Body of pancreas (tissue), 4 donors: ENCODE results near the gene NGLY1. TPM values are rescaled to one million over a fixed set of nuclear protein-coding genes. Genes with fewer than 3 reads are reported as not detected.

ENCODE experiments used
- ATAC-seq: fragments of 150-250 bp; one replicate; pipeline ENCODE4 v1.9.1; 2016
- DNase-seq, 4 donors: peaks; one replicate each; pipeline ENCODE4 v3.0.0-alpha.2; 2019
- H3K27ac ChIP-seq, 4 donors: fragments of 200-600 bp; sonication (generic); 1 replicate in 3 of 4; 2 replicates in 1 of 4; pipeline versions ENCODE4 v1.5.1 to v1.6.1; 2016 to 2019; ENCODE audit warnings: mild to moderate bottlenecking in 1 of 4, mixed read lengths in 1 of 4, moderate library complexity in 1 of 4
- H3K27me3 ChIP-seq, 2 donors: fragments of 200-600 bp; sonication (generic); one replicate each; pipeline ENCODE4 v1.6.0; 2016; ENCODE audit warnings: mild to moderate bottlenecking in 1 of 2
- H3K36me3 ChIP-seq, 2 donors: fragments of 200-600 bp; sonication (generic); replicated peaks in 1 of 2; 2 replicates each; pipeline ENCODE4 v1.5.1; 2016; ENCODE audit warnings: low read depth in 2 of 2; ENCODE audit not compliant: insufficient read depth in 1 of 2
- H3K4me1 ChIP-seq: fragments of 200-600 bp; sonication (generic); one replicate; pipeline ENCODE4 v1.6.0; 2016
- H3K4me3 ChIP-seq, 2 donors: fragments of 200-600 bp; sonication (generic); 1 replicate in 1 of 2; 2 replicates in 1 of 2; pipeline ENCODE4 v1.5.1; 2016 to 2019
- H3K9me3 ChIP-seq, 3 donors: fragments of 200-600 bp; sonication (generic); 1 replicate in 2 of 3; 2 replicates in 1 of 3; pipeline ENCODE4 v1.5.1; 2016
- CTCF ChIP-seq, 7 experiments: fragments of 450-650 bp in 4 of 7; fragments of 200-600 bp in 3 of 7; sonication (generic) in 3 of 7; IDR thresholded peaks; one replicate each; pipeline ENCODE4 v1.5.1; 2016 to 2019; ENCODE audit warnings: antibody characterized with exemption in 7 of 7
- POLR2A ChIP-seq, 3 donors: fragments of 450-650 bp; IDR thresholded peaks; one replicate each; pipeline ENCODE4 v1.6.1; 2016; ENCODE audit warnings: antibody characterized with exemption in 3 of 3, mild to moderate bottlenecking in 2 of 3
- WGBS, 2 donors: methylation state at CpG; one replicate each; pipeline ENCODE4 v1.1.5; 2017; 5-methylcytosine and 5-hydroxymethylcytosine counted together
- intact Hi-C: fragments of 100-400 bp; cut with DNase I; formaldehyde crosslinking; loops from one replicate; pipeline ENCODE4 v1.15.1; 2023
- total RNA-seq, 2 donors: library from RNA; depleted of rRNA; stranded (reverse); fragments of >200 nt; gene quantifications; one replicate each; pipeline ENCODE4 v1.1.0, GENCODE V29; 2016

Gene NGLY1
- total RNA-seq, 2 donors from 2014 or later, result 26.2 to 42.2 TPM

- no peak for TF ChIP-seq CTCF (IDR thresholded peaks at IDR 0.05)
- TF ChIP-seq POLR2A (IDR thresholded peaks at IDR 0.05), result no peak
- DNase-seq, result no peak
- H3K27ac ChIP-seq, result no peak overlapping the region
- peaks cover 0 to 6% of the 10 kb centered on the region in 2 donors for H3K36me3 ChIP-seq
- WGBS, 2 donors, result 86 to 100% methylated on average over 2 of the region's 2 CpGs
- no peaks in the 10 kb centered on the region for H3K27me3 ChIP-seq
- intact Hi-C loops, result no loop called here
- no peak overlapping the region for H3K4me3 ChIP-seq
- H3K4me1 ChIP-seq, result peaks cover 8% of the 10 kb centered on the region
- ATAC-seq, result no peak
- H3K9me3 ChIP-seq, result no peaks in the 10 kb centered on the region
Observed at GRCh38 chr3:25775936-25776335, 7.3 kb downstream of the NGLY1 start.

GRCh38 chr3:25768851-25769250 lies 14.4 kb downstream of the NGLY1 start:
- no peak for ATAC-seq
- TF ChIP-seq CTCF (IDR thresholded peaks at IDR 0.05), result no peak
- no peak for TF ChIP-seq POLR2A (IDR thresholded peaks at IDR 0.05)
- WGBS, 2 donors, result 94 to 100% methylated on average over 6 of the region's 6 CpGs

GRCh38 chr3:25751725-25752124 lies 31.5 kb downstream of the NGLY1 start:
- Histone ChIP-seq H3K4me3 (no peak overlapping the region), H3K36me3 (peaks cover 4 to 11% of the 10 kb centered on the region in 2 donors), H3K27me3 (no peaks in the 10 kb centered on the region), H3K27ac (no peak overlapping the region), H3K4me1 (no peaks in the 10 kb centered on the region), H3K9me3 (no peaks in the 10 kb centered on the region)
- intact Hi-C loops, result no loop called here
- 80 to 95% methylated on average over 1 of the region's 1 CpG for WGBS, 2 donors
- ATAC-seq (no peak), DNase-seq (no peak)
- TF ChIP-seq CTCF (IDR thresholded peaks at IDR 0.05) (no peak), POLR2A (IDR thresholded peaks at IDR 0.05) (no peak)

More at GRCh38 chr3:25768851-25769250, 14.4 kb downstream of the NGLY1 start:
- Histone ChIP-seq H3K4me1 (no peaks in the 10 kb centered on the region), H3K4me3 (no peak overlapping the region), H3K9me3 (no peaks in the 10 kb centered on the region), H3K36me3 (peaks cover 0 to 2% of the 10 kb centered on the region in 2 donors), H3K27me3 (no peaks in the 10 kb centered on the region), H3K27ac (no peak overlapping the region)
- intact Hi-C loops, result no loop called here
- no peak for DNase-seq

- no peak for ATAC-seq
- H3K4me3 ChIP-seq, result no peak overlapping the region
- intact Hi-C loops, result no loop called here
- H3K4me1 ChIP-seq, result no peaks in the 10 kb centered on the region
- H3K27ac ChIP-seq, result no peak overlapping the region
- no peak for DNase-seq
- TF ChIP-seq CTCF (IDR thresholded peaks at IDR 0.05), result no peak
- TF ChIP-seq POLR2A (IDR thresholded peaks at IDR 0.05), result no peak
- no peaks in the 10 kb centered on the region for H3K9me3 ChIP-seq
- WGBS, 2 donors, result 97 to 98% methylated on average over 3 of the region's 3 CpGs
- peaks cover 4 to 11% of the 10 kb centered on the region in 2 donors for H3K36me3 ChIP-seq
- H3K27me3 ChIP-seq, result no peaks in the 10 kb centered on the region
Observed at GRCh38 chr3:25751048-25751447, 32.2 kb downstream of the NGLY1 start.

- intact Hi-C loops, result no loop called here
- TF ChIP-seq POLR2A (IDR thresholded peaks at IDR 0.05) (no peak), CTCF (IDR thresholded peaks at IDR 0.05) (no peak)
- H3K4me1 ChIP-seq, result no peaks in the 10 kb centered on the region
- no peaks in the 10 kb centered on the region for H3K9me3 ChIP-seq
- no peaks in the 10 kb centered on the region for H3K27me3 ChIP-seq
- no peak overlapping the region for H3K4me3 ChIP-seq
- DNase-seq, result no peak
- ATAC-seq, result no peak
- 79 to 95% methylated on average over 6 of the region's 6 CpGs for WGBS, 2 donors
- H3K27ac ChIP-seq, result no peak overlapping the region
- H3K36me3 ChIP-seq, result peaks cover 4 to 11% of the 10 kb centered on the region in 2 donors
Observed at GRCh38 chr3:25749031-25749581, 34.1 kb downstream of the NGLY1 start.
